ENCODE results near the gene NUDCD3. TPM values are rescaled to one million over a fixed set of nuclear protein-coding genes. Genes with fewer than 3 reads are reported as not detected.
A peak's percentile ranks its signal among the peaks of the same experiment; 100 is the strongest.

NUDCD3 gene
- polyA plus RNA-seq, 1 donor (not counting 4 experiments of a cell fraction or from before 2014, with no cell fraction given), result 58.7 TPM

DNA sequence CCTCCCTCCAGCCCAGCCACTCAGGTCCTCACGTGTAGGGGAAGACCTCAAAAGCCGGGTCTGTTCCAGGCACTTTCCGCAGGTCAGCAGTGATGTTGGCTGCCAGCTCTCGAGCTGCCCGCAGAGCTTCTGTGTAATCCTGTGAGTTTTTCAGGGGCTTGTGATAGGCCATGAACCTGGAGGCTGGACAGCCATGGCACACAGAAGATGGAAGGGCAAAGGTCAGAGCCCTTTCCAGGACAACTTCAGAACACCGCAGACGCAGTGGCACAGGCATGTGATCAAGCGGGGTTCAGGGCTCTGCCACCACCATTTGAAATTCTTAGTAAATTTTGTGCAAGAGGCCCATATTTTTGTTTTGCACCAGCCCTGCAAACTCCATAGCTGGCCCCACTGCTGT, 26.7 kb upstream of the NUDCD3 start:
- H3K4me2 ChIP-seq (ENCODE audit: control insufficient read depth, extremely low read depth, insufficient read depth, low read depth, low read length), result no peak overlapping the region
- H3K9me1 ChIP-seq (ENCODE audit: control insufficient read depth, extremely low read depth, insufficient read depth, low read length), result no peaks in the 10 kb centered on the region
- no peak for FAIRE-seq
- H3K4me3 ChIP-seq (ENCODE audit: control insufficient read depth in 2 of 3, extremely low read depth in 1 of 3, insufficient read depth in 2 of 3, low read depth in 1 of 3, low read length in 3 of 3), result no peak overlapping the region
- no peaks in the 10 kb centered on the region for H3K79me2 ChIP-seq (ENCODE audit: control insufficient read depth, insufficient read depth, low read length)
- DNase-seq (ENCODE audit: low read depth, low spot score), result no peak
- no peak overlapping the region for H3K27ac ChIP-seq (ENCODE audit: control insufficient read depth, insufficient read depth, low read length)
- no peaks in the 10 kb centered on the region for H3K9me3 ChIP-seq (ENCODE audit: control insufficient read depth, low read depth, low read length)
- no peak overlapping the region for H3K9ac ChIP-seq (ENCODE audit: control insufficient read depth, extremely low read depth, insufficient read depth, low read length)
- H3K36me3 ChIP-seq (ENCODE audit: control insufficient read depth in 2 of 2, extremely low read depth in 1 of 2, insufficient read depth in 2 of 2, low read length in 2 of 2), result no peaks in the 10 kb centered on the region
- no peak overlapping the region for H2AFZ ChIP-seq (ENCODE audit: control insufficient read depth, low read length)
- peaks cover 10% of the 10 kb centered on the region for H3K4me1 ChIP-seq (ENCODE audit: control insufficient read depth, extremely low read depth, insufficient read depth, low read length)
- TF ChIP-seq, protein P1, sequence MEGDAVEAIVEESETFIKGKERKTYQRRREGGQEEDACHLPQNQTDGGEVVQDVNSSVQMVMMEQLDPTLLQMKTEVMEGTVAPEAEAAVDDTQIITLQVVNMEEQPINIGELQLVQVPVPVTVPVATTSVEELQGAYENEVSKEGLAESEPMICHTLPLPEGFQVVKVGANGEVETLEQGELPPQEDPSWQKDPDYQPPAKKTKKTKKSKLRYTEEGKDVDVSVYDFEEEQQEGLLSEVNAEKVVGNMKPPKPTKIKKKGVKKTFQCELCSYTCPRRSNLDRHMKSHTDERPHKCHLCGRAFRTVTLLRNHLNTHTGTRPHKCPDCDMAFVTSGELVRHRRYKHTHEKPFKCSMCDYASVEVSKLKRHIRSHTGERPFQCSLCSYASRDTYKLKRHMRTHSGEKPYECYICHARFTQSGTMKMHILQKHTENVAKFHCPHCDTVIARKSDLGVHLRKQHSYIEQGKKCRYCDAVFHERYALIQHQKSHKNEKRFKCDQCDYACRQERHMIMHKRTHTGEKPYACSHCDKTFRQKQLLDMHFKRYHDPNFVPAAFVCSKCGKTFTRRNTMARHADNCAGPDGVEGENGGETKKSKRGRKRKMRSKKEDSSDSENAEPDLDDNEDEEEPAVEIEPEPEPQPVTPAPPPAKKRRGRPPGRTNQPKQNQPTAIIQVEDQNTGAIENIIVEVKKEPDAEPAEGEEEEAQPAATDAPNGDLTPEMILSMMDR (optimal IDR thresholded peaks at IDR 0.05 in 1 of 3, IDR thresholded peaks at IDR 0.05 in 1 of 3, conservative IDR thresholded peaks at IDR 0.05 in 1 of 3; ENCODE audit: extremely low read depth in 1 of 3, insufficient read depth in 2 of 3, low read length in 3 of 3), result no peak
- no peak for TF ChIP-seq EZH2 (IDR thresholded peaks at IDR 0.05; ENCODE audit: low read length)
- no peaks in the 10 kb centered on the region for H4K20me1 ChIP-seq (ENCODE audit: control insufficient read depth, extremely low read depth, insufficient read depth, low read length)
- no peaks in the 10 kb centered on the region for H3K27me3 ChIP-seq (ENCODE audit: control insufficient read depth, extremely low read depth, insufficient read depth, low read length)
- dilution Hi-C loops (cut with MboI; ENCODE audit: extremely low pct_ligation_motif_present, low sequenced_read_pairs), result no loop called here

DNA sequence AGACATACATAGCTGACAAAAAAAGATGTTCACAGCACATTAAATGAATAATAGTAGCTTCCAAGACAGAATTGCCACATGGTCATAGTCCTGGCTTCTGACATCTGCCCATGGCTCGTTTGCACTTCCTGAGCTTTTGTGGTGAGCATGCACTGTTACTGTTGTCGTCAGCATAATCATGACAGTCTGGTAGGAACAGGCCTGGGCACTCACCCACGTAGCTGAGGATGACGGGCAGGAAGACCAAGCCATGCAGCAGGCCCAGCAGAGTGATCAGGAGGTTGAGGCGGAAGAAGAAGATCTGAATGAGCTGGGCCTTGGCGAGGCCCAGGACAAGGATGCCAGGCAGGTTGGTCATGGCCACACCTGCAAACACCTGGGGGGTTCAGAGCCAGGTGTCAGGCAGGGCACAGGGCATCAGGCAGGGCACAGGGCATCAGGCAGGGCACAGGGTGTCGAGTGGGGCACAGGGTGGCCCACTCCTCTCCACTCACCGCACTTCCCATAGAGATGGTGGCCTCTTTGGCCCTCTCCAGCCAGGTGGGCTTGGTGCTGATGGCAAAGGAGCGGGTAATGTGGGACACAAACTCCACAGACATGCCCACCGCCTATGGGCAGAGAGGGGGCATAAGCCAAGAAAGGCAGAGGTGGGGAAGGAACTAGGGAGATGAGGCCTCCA, 25.3 kb upstream of the NUDCD3 start:
- TF ChIP-seq, protein P1 (optimal IDR thresholded peaks at IDR 0.05 in 1 of 3, IDR thresholded peaks at IDR 0.05 in 1 of 3, conservative IDR thresholded peaks at IDR 0.05 in 1 of 3; ENCODE audit: extremely low read depth in 1 of 3, insufficient read depth in 2 of 3, low read length in 3 of 3), result no peak
- no peak for TF ChIP-seq EZH2 (IDR thresholded peaks at IDR 0.05; ENCODE audit: low read length)
- DNase-seq (ENCODE audit: low read depth, low spot score) (peak; percentile 75), FAIRE-seq (peak; percentile 93)
- Histone ChIP-seq H3K4me2 (ENCODE audit: control insufficient read depth, extremely low read depth, insufficient read depth, low read depth, low read length) (peak overlapping the region; percentile 41), H3K27ac (ENCODE audit: control insufficient read depth, insufficient read depth, low read length) (peak overlapping the region; percentile 52), H3K9me3 (ENCODE audit: control insufficient read depth, low read depth, low read length) (no peaks in the 10 kb centered on the region), H3K27me3 (ENCODE audit: control insufficient read depth, extremely low read depth, insufficient read depth, low read length) (no peaks in the 10 kb centered on the region), H3K9me1 (ENCODE audit: control insufficient read depth, extremely low read depth, insufficient read depth, low read length) (no peaks in the 10 kb centered on the region), H3K79me2 (ENCODE audit: control insufficient read depth, insufficient read depth, low read length) (no peaks in the 10 kb centered on the region), H3K4me3 (ENCODE audit: control insufficient read depth in 2 of 3, extremely low read depth in 1 of 3, insufficient read depth in 2 of 3, low read depth in 1 of 3, low read length in 3 of 3) (no peak overlapping the region), H3K4me1 (ENCODE audit: control insufficient read depth, extremely low read depth, insufficient read depth, low read length) (peaks cover 10% of the 10 kb centered on the region), H2AFZ (ENCODE audit: control insufficient read depth, low read length) (peak overlapping the region; percentile 78), H3K36me3 (ENCODE audit: control insufficient read depth in 2 of 2, extremely low read depth in 1 of 2, insufficient read depth in 2 of 2, low read length in 2 of 2) (no peaks in the 10 kb centered on the region), H4K20me1 (ENCODE audit: control insufficient read depth, extremely low read depth, insufficient read depth, low read length) (no peaks in the 10 kb centered on the region), H3K9ac (ENCODE audit: control insufficient read depth, extremely low read depth, insufficient read depth, low read length) (no peak overlapping the region)
- dilution Hi-C loops (cut with MboI; ENCODE audit: extremely low pct_ligation_motif_present, low sequenced_read_pairs), result no loop called here
